Measurements from ENCODE around the gene MAST4. TPM values are rescaled to one million over a fixed set of nuclear protein-coding genes. Genes with fewer than 3 reads are reported as not detected.

The MAST4 gene
- 5.7 and 6.8 TPM in 2 replicates for total RNA-seq (2014; rRNA removed; shearing (Covaris generic))

DNA sequence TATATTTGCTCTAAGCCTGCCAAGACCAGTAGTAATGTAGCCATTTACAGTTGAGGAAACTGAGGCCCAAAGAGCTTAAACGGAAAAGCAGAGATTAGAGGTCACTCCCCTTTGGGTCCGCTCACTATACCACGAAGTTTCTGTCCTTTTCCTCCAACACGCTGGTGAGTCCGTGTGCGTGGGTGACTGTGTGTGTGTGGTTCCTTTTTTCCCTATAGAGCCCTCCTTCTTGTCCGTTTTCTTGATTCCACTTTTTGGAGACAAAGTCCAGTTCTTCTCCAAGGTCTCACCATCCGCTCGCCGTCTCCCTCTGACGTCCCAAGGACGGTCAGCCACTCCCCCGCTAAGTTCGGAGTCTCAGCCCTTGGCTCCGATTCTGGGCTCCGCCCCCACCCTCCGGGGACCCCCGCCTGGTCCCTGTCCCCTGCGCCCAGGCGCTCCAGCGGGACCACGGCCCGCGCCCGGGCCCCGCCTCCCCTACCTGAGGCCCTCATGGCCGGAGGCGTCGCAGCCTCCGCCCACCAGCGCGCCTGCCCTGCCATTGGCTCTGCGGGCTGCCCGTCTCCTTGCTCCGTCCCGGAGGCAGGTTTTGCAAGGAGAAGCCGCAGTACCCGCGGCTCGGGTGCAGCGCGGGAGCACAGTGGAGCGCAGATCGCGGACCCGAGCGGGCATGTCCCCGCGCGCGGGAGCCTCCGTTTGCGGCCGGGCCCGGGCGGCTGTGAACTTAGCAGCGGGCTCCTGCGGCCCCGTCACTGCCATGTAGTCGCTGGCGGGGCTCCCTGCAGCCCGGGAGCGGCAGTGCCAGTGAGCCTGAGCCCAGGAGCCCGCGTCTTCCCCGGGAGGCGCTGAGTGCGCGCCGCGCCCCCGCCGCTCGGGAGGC, at the start of gene MAST4:
MAST4 (plus strand) TSS at position 638 of the 880 bp plus-strand sequence. CDS start 263 bp downstream, outside the sequence.
- DNase-seq (ENCODE audit: low read depth) = peak; percentile 69

DNA sequence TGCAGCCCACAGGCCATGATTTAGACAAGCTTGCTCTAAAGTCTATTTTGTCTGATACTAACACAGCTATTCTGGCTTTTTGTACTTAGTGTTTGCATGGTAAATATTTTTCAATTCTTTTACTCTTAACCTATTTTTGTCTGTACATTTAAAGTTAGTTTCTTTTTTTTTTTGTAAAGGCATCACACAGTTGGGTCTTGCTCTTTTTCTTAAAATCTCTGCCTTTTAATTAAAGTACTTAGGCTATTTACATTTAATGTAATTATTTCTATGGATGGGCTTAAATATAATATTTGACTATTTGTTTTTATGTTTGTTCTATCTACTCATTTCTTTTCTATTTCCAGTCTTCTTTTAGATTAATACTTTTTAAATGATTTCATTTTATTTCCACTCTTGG, 49.7 kb upstream of the MAST4 start:
- DNase-seq (ENCODE audit: low read depth) = no peak

DNA sequence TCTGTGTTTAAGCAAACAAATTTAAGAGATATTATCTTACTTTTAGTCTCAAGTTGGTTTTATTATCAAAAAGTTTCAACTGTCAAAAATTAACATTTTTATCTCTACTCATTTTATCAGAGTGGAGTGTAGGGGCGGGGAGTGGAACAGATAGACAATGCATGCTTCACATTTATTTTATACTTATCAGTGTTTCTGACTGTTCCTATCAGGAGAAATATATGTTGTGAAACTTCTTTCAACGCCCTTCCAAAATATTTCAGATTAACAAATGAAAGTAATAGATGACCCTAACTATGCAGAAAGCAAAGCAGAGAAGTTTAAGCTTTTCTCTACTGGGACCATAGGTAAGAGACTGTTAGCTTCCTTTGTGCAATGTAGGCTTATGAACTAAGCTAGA, 44.9 kb upstream of the MAST4 start:
- DNase-seq (ENCODE audit: low read depth) = no peak

DNA sequence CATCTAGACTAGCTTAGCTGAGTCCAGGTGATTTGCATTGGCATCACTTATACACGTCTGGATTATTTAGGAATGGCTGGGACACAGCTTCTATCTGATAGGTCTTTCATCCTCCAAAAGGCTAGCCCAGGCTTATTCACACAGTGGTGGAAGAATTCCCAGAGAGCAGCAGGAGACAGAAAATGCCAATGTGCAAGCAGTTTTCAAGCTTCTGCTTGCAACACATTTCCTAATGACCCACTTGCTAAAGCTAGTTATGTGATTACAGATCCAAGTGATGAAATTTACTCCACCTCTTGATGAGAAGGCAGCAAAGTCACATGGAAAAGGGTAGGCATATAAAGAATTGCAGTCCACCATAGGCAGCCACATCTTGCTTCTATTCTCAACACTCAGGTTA, 44.2 kb upstream of the MAST4 start:
- no peak for DNase-seq (ENCODE audit: low read depth)

DNA sequence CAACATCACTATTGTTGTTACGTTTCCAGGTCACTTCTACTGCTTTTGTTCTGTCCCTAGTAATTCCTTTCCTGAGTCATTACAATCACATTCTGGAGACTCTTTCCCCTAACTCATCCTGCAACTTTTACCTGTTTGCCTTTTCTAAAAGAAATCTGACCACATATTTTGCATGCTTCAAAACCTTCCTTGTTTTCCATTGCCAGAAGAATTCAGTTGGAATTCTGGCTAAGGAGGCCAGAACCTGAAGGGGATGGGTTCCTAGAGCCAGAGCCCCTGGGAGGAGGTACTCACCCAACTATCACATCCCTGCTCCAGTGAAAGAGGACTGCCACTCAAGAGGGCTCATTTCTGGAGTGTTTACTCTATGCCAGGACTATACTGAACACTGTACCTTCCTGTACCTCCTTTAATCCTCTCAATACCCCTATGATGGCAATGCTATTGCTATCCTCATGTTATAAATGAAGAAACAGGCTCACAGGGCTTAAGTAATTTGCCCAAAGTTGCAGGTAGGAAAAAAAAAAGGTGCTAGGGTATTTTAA, 42.8 kb upstream of the MAST4 start:
- DNase-seq (ENCODE audit: low read depth) = no peak

DNA sequence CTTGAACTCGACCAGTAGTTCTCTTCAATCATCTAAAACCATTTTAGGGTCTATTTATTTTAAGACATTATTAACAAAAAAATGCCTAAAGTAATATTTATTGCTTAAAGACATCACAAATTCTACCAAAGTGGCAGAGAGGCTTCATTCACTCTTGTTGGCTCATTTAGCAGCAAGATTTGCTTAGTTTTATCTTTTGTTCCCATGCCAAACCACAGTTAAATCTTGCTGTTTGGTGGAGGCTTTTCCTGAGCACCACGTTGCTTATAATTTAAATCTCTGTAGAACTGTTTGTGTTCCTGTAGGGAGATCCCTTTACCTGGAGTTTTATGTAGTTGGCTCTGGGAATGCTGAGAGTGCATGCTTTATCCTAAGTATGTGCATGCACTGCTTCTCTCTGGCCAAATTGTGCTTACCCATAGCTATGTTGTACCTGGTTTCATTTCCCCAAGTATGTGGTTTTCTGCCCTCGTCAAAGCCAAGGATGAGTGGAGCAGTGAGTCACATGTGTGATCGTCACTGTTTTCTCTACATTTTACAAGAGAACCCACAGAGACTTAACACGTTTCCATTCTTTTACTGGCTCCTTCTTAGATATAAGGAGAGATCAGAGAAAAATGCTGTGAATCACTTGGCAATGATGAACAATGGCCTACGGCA, 42.1 kb upstream of the MAST4 start:
- peak; percentile 94 for DNase-seq (ENCODE audit: low read depth)

DNA sequence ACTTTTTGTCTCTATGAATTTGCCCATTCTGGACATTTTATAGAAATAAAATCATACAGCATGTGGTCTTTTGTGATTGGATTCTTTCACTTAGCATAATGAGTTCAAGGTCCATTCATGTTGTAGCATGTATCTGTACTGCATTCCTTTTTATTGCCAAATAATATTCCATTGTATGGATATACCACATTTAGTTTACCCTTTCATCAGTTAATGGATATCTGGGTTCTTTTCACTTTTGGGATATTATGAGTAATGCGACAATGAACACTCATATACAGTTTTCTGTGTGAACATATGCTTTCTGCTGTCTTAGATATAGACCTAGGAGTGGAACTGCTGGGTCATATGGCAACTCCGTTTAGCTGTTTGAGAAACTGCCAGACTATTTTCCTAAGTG, 41.3 kb upstream of the MAST4 start:
- DNase-seq (ENCODE audit: low read depth) = no peak

DNA sequence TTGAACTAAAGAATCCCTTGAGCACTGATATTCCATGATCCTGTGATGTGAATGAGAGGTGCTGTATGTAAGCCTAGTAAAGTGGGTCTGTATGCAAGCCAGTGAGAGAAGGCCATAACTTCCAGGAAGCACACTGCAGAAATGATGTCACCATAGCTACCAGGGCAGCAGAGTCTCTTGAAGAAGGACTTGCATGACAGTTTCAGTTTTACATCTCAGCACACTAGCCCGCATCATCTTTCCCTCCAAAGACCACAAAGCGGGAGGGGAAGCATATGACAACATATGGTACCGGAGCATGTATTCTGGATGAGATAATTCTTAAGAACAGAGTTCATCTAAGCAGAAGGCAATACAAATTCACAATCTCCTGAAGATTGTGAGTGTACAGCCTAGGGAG, 37.6 kb upstream of the MAST4 start:
- peak; percentile 15 for DNase-seq (ENCODE audit: low read depth)

DNA sequence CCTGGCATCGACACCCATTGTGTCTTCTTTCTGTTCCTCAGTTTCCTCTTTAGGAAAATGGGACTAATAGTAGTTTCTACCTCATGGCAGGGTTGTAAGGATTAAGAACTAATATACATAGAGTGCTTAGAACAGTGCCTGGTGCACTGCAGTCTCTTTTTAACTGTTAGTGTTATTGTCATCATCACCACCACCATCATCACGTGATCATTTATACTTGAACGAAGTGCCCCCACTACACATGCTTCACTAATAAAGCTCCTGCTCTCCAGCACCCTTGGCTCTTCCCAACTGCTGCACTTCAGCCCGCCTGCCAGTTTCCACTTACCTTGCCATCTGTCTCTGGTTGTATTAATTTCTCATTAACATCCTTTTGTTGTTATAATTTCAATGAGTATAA, 35.8 kb upstream of the MAST4 start:
- DNase-seq (ENCODE audit: low read depth) = no peak

DNA sequence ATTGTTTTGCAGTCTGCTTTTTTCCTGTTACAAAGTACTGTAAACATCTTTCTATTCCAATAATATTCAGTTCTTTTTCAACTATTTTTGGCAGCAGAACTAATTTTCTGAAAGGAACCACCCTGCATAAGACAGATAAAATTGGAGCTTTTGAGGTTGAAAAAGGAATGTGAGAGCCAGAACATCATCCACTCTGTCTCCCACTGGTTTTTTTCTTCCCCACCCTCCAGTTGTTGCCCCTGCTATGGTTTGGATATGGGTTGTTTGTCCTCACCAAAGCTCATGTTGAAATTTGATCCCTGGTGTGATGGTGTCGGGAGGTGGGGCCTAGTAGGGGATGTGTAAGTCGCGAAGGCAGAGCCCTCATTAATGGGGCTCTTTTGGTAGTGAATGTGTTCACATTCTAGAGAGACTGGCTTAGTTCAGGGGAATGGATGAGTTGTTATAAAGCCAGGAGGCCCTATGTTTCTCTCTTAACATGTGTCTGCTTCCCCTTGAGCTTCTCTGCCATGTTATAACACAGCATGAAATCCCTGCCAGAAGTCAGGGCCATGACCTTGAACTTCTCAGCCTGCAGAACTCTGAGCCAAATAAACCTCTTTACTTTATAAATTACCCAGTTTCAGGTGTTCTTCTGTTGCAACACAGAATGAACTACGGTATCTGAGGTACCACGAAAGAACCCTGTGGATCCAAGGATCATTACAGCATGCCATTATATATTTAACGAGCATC, 34.8 kb upstream of the MAST4 start:
- no peak for DNase-seq (ENCODE audit: low read depth)

DNA sequence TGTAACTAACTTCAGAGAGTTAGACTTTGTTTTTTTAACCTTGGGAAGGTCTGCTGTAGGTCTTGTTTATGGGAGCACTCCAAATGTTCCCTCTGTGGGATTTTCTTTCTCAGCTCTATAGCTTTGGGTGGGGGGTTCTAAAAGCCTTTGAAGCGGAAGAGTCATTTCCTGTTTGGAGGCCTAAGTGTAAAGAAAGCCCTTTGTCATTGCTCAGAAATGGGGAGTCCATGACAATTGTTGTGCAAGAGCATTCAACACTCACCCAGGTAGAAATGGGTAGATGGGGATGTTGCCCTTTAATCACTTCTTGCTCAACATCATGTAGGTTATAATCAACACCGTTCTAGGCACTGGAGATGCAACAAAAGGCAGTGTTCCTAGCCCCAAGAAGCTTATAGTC, 30.3 kb upstream of the MAST4 start:
- no peak for DNase-seq (ENCODE audit: low read depth)

DNA sequence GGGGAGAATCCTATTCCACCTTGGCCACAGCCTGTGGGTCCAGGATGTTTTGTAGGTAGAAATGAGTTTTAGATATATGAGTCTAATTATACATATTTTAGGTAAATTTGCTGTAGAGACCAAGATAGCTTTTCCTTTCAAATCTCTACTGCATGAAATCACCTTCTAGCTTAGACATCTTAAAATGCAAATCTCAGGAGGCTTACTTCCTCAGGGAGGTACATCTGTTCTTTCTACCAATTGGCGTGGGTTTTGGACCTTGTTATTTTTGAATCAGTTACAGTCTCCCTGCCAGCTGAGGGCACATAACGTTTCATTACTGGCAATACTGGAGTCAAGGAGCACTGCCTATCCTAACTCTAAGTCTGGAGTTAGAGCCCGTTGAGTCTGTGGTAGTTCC, 28.7 kb upstream of the MAST4 start:
- no peak for DNase-seq (ENCODE audit: low read depth)

DNA sequence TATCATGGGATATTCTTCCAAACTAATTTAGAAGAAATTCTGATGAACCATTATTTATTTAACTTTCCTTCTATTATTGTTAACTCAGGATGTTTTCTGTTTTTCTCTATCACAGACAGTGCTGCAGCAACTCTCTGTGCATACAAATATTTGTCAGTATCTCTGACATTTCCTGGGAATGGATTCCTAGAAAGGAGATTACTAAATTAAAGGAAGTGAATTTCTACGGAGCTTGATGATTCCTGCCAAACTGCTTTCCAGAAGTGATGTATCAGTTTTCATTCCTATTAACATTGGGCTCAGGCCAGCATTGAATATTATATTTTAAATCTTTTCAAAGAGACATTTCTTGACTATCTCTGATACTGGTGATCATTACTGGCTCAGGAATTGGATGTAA, 26.0 kb upstream of the MAST4 start:
- DNase-seq (ENCODE audit: low read depth) = no peak

DNA sequence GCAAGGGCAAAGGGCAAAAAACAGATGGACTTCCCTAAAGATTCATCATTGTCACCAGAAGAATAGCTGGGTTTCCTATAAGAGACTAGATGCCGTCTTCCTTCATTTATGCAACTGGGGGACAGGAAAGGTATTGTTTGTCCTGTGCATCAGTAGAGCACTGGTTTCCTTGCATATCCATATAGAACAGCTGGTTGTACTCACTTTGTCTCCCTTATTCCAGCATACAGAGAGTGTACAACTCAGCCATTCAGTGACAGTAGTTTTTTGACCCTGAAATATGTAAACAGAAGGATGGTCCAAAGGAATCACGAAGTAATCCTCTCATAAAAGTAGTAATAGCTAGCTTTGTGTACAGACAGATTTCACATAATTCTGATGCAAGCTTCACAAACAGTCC, 22.5 kb upstream of the MAST4 start:
- DNase-seq (ENCODE audit: low read depth) = no peak

DNA sequence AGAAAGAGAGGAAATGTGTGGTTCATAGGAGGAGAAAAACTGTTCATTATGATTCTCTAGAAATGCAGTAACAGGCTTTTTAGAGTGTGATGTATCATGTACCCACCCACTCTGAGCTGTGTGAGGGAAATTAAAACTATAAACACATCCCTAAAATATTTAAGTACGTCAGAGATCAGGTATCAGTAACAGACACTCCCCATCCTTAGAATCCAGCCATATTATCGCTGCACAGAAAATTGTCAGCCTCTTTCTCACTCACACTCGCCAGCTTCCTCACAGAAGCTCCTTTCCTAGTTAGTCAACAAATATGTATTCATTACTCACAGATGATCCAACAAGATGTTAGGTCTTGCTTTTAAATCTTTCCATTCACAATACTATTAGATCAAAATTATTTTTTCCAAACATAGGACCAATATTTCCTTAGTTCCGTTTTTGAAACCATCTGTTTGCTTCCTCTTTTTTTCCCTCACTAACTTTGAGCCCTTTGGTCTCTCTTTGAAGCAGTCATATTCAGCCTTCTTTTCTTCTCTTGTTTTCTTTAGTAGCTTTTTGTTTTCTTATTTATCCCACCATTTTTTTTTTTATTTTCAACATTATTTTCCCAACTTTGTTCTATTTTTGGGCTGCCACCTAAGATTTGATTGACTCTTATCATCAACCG, 13.6 kb upstream of the MAST4 start:
- DNase-seq (ENCODE audit: low read depth) = peak; percentile 15

DNA sequence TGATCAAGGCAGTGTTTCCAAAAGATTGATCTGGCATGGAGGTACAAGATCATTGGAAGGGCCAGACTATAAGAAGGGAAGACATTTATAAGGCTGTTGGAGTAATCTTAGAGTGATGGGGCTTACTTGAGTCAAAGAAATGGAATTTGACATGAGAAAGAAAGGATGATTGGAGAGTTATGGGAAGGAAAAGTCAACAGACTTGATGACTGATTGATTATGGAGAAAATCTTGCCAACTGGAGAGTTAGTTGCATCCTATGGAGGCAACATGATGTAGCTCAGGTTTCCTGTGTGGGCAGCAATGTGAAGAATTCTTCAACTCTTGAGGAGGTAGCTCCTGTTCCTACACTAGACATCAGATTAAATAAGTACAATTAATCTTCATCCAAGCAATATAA, 10.9 kb upstream of the MAST4 start:
- no peak for DNase-seq (ENCODE audit: low read depth)

DNA sequence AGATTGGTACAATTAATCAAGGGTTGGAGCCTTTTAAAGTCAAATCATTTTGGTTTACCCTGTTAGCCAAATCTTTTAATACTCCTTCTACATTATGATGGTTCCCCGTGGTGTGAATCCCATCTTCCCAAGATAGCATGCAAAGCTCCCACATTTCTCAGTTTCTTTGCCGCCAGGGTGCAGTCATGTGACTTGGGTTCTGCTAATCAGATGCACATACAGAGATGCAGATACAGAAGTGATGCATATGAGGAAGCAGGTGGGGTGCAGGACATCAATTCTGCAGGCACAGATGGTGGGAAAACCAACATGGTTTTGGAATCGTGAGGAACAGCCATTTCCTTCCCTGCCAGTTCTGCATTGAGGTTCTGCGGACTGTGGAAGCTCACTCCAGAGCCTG, 8.4 kb upstream of the MAST4 start:
- no peak for DNase-seq (ENCODE audit: low read depth)

DNA sequence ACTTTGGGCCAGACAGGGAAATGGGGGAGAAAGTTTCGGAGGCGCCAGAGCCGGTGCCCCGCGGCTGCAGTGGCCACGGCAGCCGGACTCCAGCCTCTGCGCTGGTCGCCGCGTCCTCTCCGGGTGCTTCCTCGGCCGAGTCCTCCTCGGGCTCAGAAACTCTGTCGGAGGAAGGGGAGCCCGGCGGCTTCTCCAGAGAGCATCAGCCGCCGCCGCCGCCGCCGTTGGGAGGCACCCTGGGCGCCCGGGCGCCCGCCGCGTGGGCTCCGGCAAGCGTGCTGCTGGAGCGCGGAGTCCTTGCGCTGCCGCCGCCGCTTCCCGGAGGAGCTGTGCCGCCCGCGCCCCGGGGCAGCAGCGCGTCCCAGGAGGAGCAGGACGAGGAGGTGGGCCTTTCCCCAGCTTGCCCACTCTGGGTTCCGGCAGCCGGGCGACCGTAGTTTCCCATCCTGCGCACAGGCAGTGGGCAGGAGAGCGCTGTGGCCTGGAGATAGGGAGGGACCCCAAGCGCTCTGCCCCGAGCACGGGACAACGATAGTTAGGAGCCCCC, 516 bp downstream of the MAST4 start:
- no peak for DNase-seq (ENCODE audit: low read depth)

DNA sequence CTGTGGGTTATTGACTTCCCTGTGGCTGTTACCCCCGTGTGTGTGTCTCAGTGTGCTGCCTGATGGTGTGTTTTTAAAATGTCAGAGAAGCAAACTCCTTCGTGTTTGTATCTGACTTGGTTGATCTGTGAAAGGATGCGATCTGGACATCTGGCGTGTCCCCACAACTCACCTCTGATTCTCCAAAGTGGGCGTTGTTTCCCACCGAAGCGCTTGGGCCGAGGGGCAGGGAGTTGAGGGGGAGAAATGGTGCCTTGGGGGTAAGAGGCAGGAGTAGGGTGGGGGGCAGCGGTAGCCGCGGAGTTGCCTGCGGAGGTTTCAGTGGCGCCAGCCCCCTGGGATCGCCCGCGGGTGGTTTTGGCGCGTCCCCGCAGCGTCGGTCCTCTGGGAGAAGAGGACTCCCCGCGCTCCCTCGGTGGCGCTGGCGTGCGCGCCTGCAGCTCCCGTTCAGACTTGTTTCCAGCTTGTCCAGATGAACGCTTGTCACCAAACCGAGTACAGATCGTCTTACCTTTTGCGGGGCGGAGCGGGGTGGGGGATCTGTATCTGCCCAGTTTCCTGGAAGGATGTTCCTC, 1.1 kb downstream of the MAST4 start:
- peak; percentile 18 for DNase-seq (ENCODE audit: low read depth)

DNA sequence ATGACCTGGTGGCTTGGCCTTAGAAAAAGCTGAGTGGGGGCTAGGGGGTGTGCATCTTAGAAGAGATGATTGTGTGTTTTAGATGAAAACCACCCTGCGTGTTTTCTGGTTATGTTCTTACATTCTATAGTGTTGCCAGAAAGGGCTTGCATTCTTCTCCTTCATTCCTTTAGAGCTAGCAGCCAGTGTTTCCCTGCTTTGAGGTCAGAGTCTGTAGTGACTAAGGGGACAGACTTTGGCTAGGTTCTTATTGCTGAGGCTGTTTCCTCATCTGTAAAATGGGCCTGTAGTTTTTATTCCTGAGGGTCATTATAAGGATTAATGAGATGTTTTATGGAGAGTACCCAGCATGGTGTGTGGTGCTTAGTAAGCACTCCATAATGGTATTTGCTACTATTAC, 6.4 kb downstream of the MAST4 start:
- DNase-seq (ENCODE audit: low read depth) = no peak

DNA sequence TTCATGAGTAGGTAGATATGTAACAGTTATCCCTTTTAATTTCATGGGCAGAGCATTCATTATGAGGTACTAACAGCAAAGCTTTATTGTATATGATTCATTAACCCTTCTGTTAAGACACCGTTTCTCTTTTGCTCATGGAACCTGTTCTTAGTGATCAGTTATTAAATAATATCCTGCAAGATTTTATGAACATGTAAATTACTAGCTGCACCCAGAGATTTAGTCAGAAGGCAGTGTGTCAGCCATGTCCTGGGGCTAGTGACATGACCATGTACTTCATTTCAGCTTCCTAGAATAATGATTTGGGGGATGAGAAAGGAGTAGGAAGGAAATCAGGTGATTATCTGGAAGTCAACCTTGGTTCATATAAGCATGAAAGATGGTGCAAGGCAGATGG, 7.0 kb downstream of the MAST4 start:
- no peak for DNase-seq (ENCODE audit: low read depth)
